DMS79 (cell line): ENCODE results near the gene PTMS.

Source experiments
- DNase-seq: peaks from one replicate; lab custom pipeline; 2025; lab: John Stamatoyannopoulos, UW

Gene PTMS

DNA sequence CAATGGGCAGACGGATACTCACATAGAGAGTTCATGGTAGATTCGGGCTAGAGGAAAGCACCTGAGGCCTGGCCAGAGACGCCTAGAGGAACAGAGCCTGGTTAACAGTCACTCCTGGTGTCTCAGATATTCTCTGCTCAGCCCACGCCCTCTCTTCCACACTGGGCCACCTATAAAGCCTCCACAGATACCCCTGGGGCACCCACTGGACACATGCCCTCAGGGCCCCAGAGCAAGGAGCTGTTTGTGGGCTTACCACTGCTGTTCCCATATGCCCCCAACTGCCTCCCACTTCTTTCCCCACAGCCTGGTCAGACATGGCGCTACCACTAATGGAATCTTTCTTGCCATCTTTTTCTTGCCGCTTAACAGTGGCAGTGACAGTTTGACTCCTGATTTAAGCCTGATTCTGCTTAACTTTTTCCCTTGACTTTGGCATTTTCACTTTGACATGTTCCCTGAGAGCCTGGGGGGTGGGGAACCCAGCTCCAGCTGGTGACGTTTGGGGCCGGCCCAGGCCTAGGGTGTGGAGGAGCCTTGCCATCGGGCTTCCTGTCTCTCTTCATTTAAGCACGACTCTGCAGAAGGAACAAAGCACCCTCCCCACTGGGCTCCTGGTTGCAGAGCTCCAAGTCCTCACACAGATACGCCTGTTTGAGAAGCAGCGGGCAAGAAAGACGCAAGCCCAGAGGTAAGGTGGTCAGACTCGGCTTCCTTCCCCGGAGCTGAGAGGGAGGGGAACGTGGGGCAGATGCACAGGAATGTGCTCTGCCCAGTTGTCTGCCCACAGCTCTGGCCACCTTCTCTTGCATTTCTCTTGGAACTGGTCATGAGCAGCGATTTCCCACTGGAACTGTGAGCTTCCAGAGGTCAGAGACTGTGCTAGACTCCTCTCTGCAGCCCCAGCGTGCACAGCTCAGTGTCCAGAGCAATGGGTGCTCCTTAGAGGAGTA lies 23.1 kb downstream of the PTMS start, which contains the start of gene CD4:
CD4 (plus strand) TSS at position 557 of the 953 bp plus-strand sequence. CDS start 10,611 bp downstream, outside the sequence.
- no peak for DNase-seq

DNA sequence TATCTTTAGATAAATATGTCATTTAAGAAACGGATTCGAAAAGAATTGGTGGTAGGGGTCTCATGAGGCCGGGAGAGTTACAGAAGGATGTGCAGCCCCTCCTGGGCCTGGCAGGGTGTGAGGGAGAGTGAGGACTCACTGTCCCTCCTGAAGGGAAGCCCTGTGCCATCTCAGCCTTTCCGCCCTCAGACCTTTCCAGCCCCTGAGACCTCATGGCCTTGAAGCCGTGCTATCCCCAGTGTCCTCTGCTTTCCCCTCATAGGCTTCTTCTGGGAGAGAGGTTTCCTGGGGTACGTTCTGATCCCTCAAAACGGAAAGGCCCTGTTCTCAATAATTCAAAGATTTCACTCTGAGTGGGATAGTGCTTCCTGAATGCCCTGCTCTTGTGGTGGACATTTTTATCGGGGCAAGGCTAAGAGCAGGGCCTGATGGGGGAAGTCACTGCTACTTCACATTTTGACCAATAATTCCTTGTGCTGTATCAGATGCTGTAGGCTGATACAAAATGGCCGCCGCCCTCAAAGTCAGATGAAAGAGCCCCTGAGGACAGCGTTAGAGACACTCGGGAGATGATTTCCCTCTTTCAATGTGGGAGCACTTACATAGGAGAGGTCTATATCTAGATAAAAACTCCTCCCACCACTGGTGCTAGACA lies 24.5 kb downstream of the PTMS start:
- no peak for DNase-seq

DNA sequence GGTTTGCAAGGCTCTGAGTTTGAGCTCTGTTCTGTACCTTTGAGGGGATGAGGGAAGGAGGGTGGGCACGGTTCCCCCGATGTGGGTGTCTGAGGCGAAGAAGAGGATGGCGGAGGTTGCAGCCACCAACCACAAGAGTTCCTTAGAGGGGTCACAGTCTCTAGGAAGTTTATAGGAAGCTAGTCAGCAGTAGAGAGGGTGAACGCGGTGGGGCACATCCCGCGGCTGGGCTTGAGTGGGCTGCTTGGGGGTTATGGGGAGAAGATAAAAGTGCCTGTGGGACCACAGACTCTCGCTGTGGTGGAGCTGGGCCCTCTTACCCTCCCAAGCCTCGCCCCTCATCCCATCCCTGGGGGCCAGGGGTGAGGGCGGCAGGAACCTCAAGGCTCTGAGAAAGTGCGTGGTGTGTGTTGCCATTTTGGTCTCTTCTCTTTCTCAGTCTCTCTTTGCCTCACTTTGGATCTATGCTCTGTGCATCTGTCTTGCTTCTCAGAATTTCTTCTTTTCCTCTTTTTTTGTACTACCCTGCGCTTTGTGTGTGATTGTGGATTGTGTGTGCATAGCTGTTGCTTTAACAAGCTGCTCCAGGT lies 25.9 kb downstream of the PTMS start:
- DNase-seq = no peak

DNA sequence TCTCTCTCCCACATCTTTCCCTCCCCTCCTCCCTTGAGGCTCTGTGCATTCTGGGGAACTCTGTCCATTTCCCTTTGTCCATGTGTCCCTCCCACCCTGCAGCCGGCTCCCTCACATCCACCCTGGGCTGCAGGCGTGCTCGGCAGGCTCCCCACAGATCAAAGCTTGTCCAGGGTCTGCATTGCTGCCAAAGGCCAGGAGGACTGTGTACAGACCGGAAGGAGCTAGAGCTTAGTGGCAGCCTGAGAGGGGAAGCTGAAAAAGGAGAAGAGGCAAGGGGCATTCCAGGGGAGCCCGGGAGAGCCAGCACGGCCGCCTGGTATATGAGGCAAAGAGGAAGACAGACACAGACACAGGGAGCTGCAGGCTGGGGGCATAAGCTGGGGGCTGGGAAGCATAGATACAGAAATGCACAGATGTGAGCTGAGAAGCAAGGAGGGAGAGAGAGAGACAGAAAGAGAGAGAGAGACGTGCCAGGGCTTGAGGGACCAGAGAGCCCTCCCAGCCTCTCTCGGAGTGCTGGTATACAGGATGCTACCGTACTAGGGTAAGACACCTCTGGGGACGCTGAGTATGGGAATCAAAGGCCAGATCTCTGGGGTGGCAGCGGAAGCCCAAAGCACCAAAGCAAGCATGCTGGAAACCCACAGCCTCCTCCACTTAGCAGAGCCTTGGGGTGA lies 26.5 kb downstream of the PTMS start:
- no peak for DNase-seq

DNA sequence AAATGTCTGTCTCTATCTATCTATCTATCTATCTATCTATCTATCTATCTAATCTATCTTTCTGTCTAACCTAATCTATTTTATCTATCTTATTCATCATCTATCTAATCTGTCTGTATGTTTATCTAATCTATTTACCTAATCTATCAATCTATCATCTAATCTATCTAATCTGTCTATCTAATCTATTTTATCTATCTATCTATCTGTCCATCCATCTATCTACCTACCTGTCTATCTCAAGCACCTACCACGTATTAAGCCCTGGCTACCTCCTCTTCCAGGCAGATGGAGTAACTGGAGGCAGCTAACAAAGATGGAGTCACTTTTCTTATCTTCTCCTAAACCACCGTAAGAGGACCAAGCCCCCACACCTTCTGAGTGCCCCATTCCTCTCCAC lies 28.9 kb downstream of the PTMS start:
- no peak for DNase-seq

DNA sequence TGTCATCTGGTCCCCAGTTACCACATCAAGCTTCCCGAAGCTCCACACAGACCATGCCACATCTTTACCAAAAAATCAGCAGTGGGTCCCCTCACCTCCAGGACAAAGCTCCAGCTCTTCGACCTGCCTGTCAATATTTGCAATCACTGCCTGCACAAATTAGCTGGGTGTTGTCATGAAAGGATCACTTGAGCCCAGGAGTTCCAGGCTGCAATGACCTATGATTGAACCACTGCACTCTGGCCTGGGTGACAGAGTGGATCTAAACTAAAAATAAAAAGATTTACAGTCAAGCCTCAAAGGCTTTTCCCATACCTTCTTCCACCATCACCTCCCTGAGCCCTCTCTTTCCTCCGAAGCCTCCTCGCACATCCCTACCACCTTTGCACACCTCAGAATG lies 30.4 kb downstream of the PTMS start:
- DNase-seq = no peak

DNA sequence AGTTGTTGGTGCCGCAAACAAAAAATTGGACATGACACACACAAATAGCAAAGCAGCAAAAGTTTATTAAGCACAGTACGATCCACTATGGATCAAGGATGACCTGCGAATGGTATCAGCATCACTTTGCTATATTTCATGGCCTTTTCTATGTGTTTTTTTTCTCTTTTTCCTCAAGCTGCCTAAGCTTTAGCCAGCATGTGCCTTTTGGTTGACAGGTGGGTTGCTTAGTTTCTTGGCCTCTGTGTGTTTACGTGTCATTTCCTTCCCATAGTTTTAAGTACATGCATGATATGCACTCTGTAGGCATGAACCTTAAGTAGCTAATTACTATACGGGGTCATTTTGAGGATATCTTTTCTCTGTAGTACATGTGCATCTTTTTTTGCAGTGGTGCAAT lies 33.0 kb downstream of the PTMS start:
- DNase-seq = no peak

DNA sequence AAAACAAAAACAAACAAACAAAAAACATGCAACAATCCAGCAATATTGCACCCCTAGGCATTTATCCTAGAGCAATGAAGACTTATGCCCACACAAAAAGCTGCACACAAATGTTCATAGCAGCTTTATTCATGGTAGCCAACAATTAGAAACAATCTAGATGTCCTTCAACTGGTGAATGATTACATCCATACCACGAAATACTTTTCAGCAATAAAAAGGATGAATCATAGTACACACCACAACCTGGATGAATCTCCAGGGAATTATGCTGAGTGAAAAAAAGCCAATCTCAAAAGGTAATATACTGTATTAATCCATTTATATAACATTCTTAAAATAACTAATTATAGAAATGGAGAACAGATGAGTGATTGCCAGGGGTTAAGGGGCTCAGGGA lies 41.0 kb downstream of the PTMS start:
- DNase-seq = no peak

DNA sequence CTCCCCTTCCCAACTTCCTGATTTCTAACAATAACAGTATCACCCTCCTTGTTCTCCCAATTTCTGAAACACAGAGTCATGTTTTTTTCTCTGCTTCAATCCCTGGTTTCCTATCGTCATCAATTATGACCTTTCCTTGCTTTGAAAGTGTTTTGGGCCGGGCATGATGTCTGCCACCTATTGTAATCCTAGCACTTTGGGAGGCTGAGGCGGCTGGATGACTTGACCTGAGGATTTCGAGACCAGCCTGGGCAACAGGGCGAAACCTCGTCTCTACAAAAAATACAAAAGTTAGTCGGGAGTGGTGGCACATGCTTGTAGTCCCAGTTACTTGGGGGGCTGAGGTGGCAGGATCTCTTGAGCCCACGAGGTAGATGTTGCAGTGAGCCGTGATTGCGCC lies 42.9 kb downstream of the PTMS start:
- DNase-seq = no peak

DNA sequence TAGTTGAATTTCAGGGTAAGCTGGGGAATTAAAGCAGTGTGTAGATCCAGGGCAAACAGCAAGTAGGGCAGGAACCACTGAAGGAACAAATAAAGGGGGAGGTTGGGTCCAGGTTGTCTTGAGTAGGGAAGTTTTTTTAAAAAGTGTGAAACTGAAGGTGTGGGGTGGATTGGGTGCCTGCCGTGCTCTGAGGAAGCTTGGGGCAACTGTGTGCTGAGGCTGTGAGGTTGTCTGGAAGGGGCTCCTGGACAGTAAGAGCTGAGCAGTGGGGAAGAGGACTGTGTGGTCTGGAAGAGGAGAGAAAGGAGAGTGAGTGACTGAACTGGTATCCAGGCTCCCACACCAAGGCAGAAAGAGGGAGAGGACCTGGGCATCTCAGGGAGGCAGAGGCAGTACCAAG lies 44.6 kb downstream of the PTMS start:
- no peak for DNase-seq

DNA sequence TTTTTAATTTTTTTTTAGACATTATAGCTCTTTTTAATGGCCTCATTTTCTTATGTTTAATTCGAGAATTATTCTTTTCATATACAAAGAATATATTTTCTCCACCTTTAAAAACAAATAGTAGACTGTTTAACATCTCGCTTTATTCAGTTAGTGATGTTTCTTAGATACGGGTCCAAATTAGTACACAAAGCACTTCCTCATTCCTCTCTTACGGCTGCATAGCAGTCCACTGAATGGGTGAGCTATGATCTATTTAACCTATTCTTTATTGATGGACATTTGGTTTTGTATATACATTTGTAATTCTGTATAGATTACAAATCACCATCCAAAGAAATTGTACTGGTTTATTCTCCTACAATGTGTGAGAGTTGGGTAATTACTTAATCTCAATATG lies 47.2 kb downstream of the PTMS start:
- DNase-seq = no peak

DNA sequence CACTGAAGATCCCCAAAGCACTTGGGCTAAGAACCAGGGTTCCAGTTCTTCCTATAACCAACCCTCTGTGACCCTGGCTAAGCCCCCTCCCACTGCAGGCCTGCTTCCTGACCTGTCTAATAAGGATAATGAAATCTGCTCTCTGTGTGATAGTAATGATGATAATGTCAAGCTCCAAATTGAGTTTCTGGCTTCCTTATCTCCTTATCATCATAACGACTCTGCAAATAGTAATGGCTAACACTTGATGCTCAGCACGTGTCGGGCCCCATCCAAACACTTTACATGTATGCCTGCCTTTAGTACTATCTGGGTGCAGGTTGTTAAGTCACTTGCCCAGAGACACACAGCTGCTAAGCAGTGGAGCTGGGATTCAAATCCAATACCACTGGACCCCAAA lies 50.4 kb downstream of the PTMS start:
- no peak for DNase-seq

DNA sequence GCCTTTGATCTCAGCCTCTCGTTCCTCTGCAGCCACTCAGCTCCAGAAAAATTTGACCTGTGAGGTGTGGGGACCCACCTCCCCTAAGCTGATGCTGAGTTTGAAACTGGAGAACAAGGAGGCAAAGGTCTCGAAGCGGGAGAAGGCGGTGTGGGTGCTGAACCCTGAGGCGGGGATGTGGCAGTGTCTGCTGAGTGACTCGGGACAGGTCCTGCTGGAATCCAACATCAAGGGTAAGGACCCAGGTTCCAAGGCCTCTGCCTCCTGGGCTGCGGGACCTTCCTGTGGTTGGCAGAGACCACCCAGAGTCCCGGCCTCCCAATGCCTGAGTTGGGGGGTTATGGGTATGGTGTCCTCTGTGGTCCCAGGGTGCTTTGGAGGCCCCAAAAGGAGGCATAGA lies 50.9 kb downstream of the PTMS start:
- no peak for DNase-seq

DNA sequence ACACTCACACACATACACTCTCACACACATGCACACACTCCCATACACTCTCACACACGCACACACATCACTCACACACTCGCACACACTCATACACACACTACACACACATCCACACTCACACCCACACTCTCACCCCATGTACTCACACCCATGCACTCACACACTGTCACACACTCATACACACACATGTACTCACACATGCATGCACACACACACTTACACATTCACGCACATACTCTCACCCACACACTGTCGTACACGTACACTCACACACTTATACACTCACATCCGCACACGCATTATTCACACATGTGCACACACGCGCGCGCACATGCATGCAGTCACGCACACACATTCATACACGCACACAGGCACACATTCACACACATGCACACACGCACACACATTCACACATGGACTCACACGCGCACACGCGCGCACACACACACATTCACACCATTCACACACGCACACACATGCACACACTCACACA lies 51.5 kb downstream of the PTMS start:
- DNase-seq = no peak

DNA sequence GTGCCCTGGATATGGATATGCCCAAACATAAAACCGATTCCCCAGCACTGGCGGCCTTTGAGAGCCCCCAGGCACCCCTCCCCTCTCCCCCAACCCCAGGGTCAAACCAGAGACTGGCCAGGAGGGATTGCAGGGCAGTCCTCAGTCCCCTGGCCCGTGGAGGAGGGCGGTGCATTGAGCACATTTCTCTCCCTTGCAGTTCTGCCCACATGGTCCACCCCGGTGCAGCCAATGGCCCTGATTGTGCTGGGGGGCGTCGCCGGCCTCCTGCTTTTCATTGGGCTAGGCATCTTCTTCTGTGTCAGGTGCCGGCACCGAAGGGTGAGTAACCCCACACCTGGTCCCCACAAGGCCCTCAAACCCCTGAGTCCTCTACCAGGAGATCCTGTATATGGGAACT lies 52.1 kb downstream of the PTMS start:
- no peak for DNase-seq

DNA sequence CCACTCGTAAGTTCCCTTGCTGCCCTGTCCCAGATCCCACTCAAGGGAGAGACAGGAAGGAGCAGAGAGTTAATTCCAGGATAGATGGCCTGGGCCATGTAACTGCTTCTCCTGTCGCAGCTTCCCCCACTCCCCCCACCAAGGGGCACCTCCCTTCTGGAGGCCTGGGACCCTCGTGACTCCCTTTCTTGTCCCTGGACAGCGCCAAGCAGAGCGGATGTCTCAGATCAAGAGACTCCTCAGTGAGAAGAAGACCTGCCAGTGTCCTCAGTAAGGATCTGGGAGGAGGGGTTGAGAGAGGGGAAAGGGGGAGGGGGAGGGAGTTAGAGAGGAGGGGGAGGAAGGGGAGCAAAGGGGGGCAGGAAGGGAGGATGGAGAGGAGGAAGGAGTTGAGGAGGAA lies 52.5 kb downstream of the PTMS start:
- DNase-seq = no peak

DNA sequence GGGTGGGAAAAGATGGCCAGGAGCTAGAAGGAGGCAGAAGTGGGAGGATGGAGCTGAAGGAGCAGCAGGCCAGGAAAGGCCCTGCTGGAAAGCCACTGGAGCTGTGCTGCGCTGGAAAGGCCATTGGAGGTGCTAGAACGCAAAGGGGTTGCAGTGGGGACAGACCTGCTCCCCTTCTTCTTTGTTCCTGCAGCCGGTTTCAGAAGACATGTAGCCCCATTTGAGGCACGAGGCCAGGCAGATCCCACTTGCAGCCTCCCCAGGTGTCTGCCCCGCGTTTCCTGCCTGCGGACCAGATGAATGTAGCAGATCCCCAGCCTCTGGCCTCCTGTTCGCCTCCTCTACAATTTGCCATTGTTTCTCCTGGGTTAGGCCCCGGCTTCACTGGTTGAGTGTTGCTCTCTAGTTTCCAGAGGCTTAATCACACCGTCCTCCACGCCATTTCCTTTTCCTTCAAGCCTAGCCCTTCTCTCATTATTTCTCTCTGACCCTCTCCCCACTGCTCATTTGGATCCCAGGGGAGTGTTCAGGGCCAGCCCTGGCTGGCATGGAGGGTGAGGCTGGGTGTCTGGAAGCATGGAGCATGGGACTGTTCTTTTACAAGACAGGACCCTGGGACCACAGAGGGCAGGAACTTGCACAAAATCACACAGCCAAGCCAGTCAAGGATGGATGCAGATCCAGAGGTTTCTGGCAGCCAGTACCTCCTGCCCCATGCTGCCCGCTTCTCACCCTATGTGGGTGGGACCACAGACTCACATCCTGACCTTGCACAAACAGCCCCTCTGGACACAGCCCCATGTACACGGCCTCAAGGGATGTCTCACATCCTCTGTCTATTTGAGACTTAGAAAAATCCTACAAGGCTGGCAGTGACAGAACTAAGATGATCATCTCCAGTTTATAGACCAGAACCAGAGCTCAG lies 53.2 kb downstream of the PTMS start:
- no peak for DNase-seq

DNA sequence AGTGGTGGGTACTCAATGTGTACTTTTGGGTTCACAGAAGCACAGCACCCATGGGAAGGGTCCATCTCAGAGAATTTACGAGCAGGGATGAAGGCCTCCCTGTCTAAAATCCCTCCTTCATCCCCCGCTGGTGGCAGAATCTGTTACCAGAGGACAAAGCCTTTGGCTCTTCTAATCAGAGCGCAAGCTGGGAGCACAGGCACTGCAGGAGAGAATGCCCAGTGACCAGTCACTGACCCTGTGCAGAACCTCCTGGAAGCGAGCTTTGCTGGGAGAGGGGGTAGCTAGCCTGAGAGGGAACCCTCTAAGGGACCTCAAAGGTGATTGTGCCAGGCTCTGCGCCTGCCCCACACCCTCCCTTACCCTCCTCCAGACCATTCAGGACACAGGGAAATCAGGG lies 54.0 kb downstream of the PTMS start:
- DNase-seq = no peak
